ENCODE results near the gene ATP9A. TPM values are rescaled to one million over a fixed set of nuclear protein-coding genes. Genes with fewer than 3 reads are reported as not detected.
"Not testable (repeated sequence)": the region's sequence is repeated elsewhere in the genome, so short reads cannot be mapped to it uniquely, and the experiment has no call there.

Gene ATP9A
- total RNA-seq, 1 experiment from 2014 or later = 7.3 TPM

GRCh38 chr20:51687630-51688029 is 80.6 kb downstream of the ATP9A start:
- CTCF ChIA-PET = no interaction called here
- Mint-ChIP-seq H3K27ac (ENCODE audit: low read depth, unreplicated experiment) (peak overlapping the region; percentile 92), H3K9me3 (ENCODE audit: unreplicated experiment) (no peaks in the 10 kb centered on the region), H3K36me3 (ENCODE audit: insufficient read depth, unreplicated experiment) (peaks cover 6% of the 10 kb centered on the region), H3K4me3 (ENCODE audit: unreplicated experiment) (no peak overlapping the region), H3K4me1 (ENCODE audit: insufficient read depth, unreplicated experiment) (peaks cover 11% of the 10 kb centered on the region), H3K27me3 (ENCODE audit: insufficient read depth, unreplicated experiment) (no peaks in the 10 kb centered on the region)
- TF ChIP-seq CTCF (IDR thresholded peaks at IDR 0.05; ENCODE audit: unreplicated experiment) = no peak
- DNase-seq (ENCODE audit: unreplicated experiment) = no peak
- intact Hi-C loops (cut with micrococcal nuclease) = no loop called here
- TSS peak; percentile 93 for BruUV-seq (replicated peaks)
- POLR2A ChIA-PET = interaction anchor here (0.8 kb wide), 1 partner anchor 38 kb away, joined by 3 read pairs; no protein-coding TSS in a partner anchor

GRCh38 chr20:51687108-51687507 is 81.1 kb downstream of the ATP9A start:
- ChIA-PET POLR2A (interaction anchor here (0.8 kb wide), 1 partner anchor 37 kb away, joined by 3 read pairs; no protein-coding TSS in a partner anchor), CTCF (no interaction called here)
- no peak overlapping the region for H3K4me3 Mint-ChIP-seq (ENCODE audit: unreplicated experiment)
- H3K4me1 Mint-ChIP-seq (ENCODE audit: insufficient read depth, unreplicated experiment) = peaks cover 11% of the 10 kb centered on the region
- no TSS peak for BruUV-seq (replicated peaks)
- no peaks in the 10 kb centered on the region for H3K9me3 Mint-ChIP-seq (ENCODE audit: unreplicated experiment)
- no peaks in the 10 kb centered on the region for H3K27me3 Mint-ChIP-seq (ENCODE audit: insufficient read depth, unreplicated experiment)
- no peak for TF ChIP-seq CTCF (IDR thresholded peaks at IDR 0.05; ENCODE audit: unreplicated experiment)
- intact Hi-C loops (cut with micrococcal nuclease) = no loop called here
- peak; percentile 55 for DNase-seq (ENCODE audit: unreplicated experiment)
- peaks cover 6% of the 10 kb centered on the region for H3K36me3 Mint-ChIP-seq (ENCODE audit: insufficient read depth, unreplicated experiment)
- H3K27ac Mint-ChIP-seq (ENCODE audit: low read depth, unreplicated experiment) = peak overlapping the region; percentile 92

GRCh38 chr20:51685494-51685893 is 82.7 kb downstream of the ATP9A start:
- H3K4me3 Mint-ChIP-seq (ENCODE audit: unreplicated experiment); H3K36me3 Mint-ChIP-seq (ENCODE audit: insufficient read depth, unreplicated experiment); H3K9me3 Mint-ChIP-seq (ENCODE audit: unreplicated experiment); BruUV-seq (replicated peaks); H3K27me3 Mint-ChIP-seq (ENCODE audit: insufficient read depth, unreplicated experiment); DNase-seq (ENCODE audit: unreplicated experiment); POLR2A ChIA-PET; intact Hi-C loops (cut with micrococcal nuclease): not testable (repeated sequence)
- CTCF ChIA-PET = interaction anchor here (2.6 kb wide), 1 partner anchor 15 kb away, joined by 6 read pairs; no protein-coding TSS in a partner anchor
- Mint-ChIP-seq H3K4me1 (ENCODE audit: insufficient read depth, unreplicated experiment) (peaks cover 11% of the 10 kb centered on the region), H3K27ac (ENCODE audit: low read depth, unreplicated experiment) (peak overlapping the region; percentile 61)

- intact Hi-C loops (cut with micrococcal nuclease) = no loop called here
- Mint-ChIP-seq H3K4me3 (ENCODE audit: unreplicated experiment) (no peak overlapping the region), H3K27ac (ENCODE audit: low read depth, unreplicated experiment) (no peak overlapping the region), H3K4me1 (ENCODE audit: insufficient read depth, unreplicated experiment) (no peaks in the 10 kb centered on the region), H3K9me3 (ENCODE audit: unreplicated experiment) (no peaks in the 10 kb centered on the region), H3K36me3 (ENCODE audit: insufficient read depth, unreplicated experiment) (no peaks in the 10 kb centered on the region), H3K27me3 (ENCODE audit: insufficient read depth, unreplicated experiment) (no peaks in the 10 kb centered on the region)
- CTCF ChIA-PET = no interaction called here
- TF ChIP-seq CTCF (IDR thresholded peaks at IDR 0.05; ENCODE audit: unreplicated experiment) = no peak
- no TSS peak for BruUV-seq (replicated peaks)
- POLR2A ChIA-PET = no interaction called here
- no peak for DNase-seq (ENCODE audit: unreplicated experiment)
Observed at GRCh38 chr20:51680067-51680749, 88.0 kb downstream of the ATP9A start.

Data from MCF 10A (cell line).